Esophagus mucosa (tissue), 1 donor: ENCODE measurements around the gene CHAF1A. TPM values are rescaled to one million over a fixed set of nuclear protein-coding genes. Genes with fewer than 3 reads are reported as not detected.

Experiments
- ATAC-seq: fragments of 200-7000 bp; cut with Tn5 transposase; one replicate; pipeline ENCODE4 v1.9.1; 2020
- total RNA-seq: library from RNA; stranded (reverse); gene quantifications from one replicate; pipeline ENCODE4 v1.2.4, GENCODE V29; 2023
- donor health status: DM: yes; HTN: yes; CAD: no.

Gene CHAF1A
- total RNA-seq, 1 donor from 2014 or later = 17.3 TPM

DNA sequence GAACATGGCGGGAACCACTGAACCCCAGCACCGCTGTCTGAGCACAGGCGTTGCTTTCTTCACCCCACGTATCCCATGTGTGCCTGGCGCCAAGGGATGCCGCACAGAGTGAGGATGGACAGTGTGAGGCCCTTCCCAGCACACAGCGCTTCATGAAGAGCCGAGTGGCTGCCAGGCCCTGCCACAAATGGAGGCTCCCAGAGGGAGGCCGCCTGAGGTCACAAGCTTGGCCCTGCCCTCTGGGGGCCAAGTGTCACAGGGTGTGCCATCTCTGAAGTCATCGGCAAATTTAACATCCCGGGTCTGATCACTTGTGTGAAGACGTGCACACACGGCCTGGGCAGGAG lies 34.7 kb upstream of the CHAF1A start:
- ATAC-seq = no peak

DNA sequence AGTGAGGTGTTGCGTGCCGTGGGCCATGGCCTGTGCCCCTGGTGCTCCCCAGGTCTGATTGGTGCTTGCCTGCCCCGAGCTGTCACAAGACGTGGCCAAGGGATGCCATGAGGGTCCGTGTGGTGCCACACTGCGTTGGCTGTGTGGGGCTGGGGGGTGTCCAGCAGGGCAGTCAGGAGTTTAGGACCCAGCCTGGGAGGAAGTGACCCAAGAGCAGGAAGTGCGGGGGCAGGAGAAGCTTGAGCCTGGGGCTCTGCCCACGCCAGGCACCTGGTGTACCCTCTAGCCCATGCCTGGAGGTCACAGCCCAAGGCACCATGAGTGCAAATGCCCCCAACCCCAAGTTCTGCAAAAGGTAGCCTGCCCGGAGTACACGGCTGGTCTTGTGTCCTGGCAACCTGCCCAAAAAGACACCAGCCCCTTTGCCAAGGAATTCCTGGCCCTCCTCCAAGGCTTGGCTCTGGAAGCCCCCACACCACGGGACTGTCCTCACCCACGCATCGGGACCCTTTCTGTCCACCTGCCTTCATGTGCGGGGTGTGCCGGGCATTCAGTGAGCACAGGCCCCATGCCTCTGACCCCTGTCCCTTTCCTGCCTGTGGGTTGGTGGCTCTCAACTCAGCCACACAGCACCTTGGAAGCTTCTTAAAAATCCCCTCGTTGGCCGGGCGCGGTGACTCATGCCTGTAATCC lies 34.2 kb upstream of the CHAF1A start:
- peak; percentile 3 for ATAC-seq

DNA sequence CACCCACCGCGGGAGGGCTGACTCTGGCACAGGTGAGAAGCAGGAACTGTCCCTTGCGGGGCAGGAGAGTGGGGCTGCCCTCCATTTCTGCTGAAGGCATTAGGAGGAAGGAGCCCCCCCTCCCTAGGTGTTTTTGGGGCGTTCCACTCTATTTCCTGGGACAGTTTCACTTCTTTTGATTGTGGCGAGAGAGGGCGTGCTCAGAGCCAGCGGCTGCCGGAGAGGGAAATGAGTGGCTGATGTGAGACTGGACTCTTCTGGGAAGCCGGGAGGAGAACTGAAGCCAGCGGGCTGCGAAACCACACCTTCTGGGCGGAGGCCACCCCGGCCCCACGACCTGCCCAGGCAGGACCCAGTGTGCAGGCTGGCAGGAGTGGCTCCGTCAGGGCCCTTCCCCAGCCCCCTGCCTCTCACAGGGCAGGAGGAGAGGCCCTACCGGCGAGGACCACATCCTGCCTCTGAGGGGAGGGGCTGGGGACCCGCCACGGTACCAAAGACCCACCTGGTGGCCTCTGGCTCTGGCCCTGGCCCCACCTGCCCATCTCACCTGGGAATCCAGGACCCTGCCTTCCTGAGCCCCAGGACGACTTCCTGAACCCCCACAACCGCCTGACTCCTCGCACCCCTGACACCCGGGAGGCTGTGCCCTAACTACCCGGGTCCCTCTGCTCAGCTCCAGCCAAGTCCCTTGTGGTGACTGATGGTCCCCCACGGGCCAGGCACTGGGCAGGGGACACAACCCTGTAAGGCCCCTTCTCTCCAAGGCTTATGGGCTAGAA lies 33.1 kb upstream of the CHAF1A start:
- peak; percentile 84 for ATAC-seq

DNA sequence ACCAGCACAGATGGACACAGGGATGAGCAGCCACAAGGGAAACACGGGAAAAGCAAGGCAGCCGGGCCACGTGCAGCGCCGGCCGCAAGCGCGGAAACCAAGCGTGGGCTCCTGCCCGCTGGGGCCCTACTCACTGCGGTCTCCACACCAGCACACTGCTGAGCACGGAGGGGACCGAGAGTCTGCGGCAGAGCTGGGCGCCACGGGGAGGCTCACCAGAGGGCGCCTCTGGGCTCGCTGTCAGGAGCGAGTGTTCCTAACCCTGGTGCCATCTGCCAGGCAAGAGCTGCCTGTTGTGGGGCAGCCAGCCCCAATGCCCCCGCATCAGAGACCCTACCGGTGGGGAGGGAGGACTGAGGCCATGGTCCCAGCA lies 32.6 kb upstream of the CHAF1A start:
- ATAC-seq = peak; percentile 42

DNA sequence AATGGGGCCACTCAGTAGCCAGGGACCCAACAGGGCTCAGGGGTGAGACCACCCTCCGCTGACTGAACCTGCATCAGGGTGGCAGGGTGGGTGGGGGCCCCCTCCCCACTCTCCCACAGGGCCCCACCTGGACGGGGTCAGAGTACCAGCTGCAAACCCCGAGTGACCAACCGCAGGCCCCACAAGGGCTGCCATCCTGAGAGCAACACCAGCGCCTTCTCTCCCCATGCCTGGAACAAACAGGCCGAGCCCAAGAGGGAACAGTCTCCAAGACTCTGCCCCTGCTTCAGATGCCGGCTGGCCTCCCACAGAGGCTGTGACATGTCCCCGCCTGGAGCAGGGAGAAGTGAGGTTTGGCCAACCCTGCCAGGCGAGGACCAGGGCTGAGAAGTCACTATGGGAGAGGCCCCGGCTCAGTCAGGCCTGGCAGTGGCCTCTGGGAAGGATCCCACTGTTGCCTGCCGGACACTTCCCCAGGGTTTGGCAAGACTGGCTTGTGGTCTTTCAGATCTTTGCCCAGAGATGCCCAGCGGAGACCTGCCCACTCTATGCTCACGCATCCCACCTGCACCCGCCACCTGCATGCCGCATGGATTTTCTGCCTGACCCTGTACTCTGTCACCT lies 31.9 kb upstream of the CHAF1A start:
- ATAC-seq = no peak

DNA sequence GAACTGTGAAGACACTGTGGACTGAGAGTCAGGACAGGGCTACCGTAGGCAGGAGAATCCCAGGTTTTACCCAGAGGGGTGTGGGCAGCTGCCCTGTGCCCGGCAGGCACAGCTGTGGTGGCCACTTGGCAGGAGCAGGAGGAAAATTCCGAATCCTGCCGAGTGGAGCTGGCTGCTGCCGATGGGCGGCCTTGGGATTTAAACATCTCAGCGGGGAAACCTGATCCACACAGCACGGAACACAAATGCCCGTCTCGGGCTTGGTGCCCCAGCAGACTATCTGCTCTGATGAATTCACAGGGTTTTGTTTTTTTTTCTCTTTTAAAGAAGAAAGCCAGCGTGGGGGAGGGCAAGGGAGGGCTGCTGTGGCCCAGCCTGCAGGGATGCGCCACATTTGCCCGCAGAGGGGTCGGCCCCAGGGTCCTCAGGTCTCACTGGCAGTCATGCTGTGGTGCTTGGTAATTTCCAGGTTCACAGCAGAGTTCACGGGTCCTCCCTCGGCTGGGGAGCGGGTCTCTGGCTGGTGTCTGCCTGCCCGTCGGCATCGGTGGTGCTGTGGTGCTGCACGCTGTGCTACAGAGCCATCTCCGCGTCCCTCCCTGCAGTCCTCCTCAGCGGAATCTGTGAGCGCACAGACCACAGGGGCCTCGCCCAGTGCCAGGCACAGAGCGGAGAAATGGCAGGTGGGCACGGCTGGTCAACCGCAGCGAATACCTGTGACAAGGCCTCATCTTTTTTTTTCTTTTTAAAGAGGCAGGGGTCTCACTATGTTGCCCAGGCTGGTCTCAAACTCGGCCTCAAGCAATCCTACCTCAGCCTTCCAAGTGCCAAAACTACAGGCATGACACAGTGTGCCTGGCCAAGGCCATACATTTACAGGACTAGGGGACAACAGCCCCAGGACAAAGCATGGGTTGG lies 30.9 kb upstream of the CHAF1A start:
- ATAC-seq = no peak

DNA sequence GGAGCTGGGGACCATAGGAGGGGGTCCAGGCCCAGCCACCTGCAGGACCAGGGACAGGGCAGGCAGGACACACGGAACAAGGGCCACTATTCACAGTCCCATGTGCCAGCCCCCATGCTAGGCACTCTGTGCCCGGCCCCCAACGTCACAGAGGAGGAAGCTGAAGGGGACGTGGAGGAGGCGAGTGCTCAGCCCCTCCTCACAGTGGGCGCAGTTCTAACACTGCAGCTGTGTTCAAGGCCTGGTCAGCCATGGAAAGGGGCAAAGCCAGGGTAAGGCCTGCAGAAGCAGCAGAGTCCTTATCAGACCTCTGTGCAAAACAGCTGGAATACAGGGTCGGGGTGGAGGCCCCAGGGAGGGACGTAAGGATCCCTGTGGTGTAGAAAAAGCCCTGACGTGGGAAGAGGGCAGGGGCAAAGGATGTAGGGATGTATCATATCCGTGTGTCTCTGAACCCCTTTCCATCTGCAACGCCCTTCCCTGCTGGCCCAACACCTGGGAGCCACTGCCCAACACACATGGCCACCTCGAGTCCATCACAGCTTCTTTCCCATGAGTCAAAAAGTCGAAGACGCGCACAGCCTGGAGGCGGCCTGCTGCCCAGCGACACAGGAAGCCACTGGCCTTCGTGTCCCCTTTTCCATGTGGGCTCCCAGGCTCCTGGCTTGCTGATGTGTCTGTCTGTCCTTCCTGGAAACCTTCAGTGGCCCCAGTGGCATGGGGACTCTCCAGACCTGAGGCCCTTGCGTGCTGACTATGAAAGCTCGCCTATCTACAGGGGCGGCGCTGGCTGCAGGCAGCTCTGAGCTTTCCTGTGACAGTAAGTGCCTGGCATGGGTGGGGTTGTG lies 30.1 kb upstream of the CHAF1A start:
- no peak for ATAC-seq

DNA sequence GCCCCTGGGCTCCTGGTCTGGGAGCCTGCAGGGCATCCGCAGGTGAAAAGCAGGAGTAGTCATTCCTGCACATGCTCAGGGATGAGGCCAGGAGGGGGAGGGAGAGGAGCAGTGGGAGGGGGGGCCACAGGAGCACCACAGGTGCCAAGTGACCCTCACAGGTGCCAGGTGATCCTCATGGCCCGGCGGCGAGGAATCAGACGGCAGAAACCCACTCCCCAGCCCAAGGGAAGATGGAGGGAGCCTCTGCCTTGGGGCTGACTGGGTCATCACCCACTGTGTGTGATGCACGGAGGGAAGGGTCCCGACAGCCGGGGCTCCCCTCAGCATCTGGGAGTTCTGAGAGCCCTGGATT lies 29.4 kb upstream of the CHAF1A start:
- no peak for ATAC-seq

DNA sequence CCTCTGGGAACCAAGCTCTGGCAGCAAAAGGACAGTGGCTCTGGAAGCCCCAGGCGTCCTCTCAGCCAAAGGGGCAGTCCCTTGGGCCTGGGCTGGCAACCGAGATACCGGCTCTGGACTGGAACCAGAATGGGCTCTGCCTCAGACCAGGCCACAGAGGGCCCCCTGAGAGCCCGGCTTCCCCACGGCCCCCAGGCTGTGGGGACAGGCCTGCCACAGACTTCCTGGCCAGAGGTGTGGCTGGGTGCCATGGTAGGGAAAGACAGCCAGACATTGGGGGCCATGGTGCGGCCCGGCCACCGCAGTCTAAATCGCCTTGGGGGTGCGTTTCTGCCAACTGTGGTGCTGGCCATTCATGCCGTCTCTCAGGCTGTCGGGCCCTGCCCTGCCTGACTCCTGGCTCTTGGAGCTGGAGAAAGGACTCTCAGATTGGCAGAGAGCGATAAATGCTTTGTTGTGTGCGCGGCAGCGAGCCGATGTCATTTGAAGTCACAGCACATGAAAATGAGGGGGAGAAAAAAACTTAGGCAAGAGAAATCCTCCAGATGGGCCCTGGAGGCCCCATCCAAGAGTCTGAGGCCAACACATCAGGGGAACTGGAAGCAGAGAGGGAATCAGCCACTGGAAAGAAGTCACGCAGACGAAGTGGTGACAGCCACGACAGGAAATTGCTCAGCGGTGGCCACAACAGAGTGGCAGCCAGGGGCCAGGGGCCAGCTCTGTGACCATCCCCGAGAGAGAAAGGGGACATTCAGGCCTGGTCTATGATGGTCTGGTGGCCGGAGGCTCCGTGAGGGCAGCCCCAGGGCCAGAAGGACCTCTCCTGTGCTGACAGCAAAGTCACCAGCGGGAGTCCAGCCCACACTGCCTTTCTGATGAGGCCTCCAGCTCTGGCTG lies 28.6 kb upstream of the CHAF1A start:
- ATAC-seq = no peak

DNA sequence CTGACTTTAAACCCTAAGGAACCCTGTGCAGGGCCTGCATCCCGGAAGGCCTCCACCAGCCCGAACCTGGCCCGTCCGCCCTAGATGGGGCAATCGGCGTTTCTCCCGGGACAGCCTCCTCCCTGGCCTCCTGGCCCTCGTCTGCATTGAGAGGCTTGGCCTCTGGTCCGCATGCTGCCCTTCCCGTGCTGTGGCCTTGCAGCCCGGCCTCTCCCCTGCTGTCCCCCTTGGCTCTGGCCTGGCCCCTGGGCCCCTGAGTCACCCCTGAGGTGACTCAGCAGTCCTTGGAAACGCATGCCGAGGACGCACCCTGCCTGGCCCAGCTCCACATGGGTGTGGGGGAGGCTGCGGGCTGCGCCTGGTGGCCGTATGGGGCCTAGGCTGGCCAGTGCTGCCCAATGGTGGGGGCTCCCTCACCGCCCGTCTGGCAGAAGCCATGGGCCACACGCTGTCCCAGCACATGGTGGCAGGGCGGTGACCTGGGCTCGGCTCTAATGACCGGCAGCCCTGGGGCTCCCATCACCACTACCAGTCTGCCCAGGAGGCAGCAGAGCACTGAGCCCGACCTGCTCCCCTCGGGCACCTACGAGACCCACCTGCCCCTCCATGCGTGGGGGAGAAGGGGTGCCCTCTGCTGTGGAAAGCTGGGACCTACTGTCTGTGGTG lies 27.8 kb upstream of the CHAF1A start:
- peak; percentile 63 for ATAC-seq

DNA sequence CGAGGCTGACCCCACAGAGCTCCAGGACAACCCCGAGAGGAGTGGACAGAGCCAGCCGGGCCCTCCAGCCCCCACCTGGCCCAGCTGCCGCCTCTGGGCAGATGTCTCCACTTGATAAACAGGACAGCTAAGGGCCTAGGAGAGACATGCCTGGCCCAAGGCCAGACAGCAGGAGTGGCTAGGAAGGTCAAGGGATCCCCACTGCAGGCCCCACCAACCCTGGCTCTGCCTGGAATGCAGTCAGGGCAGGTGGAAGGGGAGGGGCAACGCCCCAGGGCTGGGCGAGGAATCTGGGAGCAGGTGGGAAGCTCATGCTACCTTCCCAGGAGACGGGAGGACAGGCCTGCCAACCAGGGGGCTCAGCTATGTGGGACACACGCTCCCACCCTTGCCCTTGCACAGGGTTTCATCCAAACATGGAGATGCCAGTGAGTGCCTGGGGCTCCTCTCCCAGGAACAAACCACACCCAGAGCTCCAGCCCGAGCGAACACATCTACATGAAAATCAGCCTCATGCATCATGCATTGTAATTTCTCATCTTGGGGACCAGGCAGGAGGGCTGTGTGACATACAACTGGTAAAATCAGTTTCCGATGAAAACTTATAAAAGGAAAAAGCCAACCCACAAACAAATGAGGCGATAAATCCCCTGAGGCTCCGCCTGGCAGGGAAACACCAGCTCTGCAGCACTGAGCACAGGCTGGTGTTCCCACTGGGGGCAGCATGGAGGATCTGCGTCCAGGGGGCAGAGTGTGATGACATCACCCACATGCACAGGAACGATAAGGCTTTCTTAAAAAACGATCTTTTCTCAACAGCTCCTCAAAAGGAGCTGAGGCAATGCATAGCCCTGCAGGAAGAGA lies 27.0 kb upstream of the CHAF1A start:
- peak; percentile 58 for ATAC-seq

DNA sequence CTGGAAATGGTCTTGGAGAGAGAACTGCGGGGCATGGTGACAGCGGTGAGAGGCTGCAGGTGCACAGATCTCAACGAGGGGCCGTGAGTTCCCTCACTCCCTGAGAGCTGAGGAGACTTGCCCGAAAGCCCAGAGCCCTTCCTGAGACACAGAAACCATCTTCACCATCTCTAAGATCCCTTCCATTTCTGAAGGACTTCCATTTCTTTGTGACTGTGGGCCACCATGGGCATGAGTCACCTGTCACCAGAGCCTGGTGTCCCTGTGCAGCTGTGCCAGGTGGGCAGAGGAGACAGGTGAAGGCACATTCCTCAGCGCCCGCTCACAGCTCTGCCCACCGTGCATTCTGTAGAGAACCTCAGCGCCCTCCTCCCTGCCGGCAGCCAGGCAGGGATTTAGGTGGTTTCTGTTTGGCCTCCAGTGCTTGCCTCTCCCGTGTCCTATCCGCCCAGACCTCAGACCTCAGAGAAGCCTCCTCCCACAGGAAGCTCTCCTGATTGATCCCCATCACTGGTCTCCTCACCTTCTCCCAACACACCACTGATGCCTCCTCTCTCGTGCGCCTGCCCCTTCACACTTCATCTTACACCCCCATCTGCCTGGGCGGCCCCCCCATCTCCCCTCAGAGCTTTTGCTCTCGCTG lies 26.3 kb upstream of the CHAF1A start:
- no peak for ATAC-seq

DNA sequence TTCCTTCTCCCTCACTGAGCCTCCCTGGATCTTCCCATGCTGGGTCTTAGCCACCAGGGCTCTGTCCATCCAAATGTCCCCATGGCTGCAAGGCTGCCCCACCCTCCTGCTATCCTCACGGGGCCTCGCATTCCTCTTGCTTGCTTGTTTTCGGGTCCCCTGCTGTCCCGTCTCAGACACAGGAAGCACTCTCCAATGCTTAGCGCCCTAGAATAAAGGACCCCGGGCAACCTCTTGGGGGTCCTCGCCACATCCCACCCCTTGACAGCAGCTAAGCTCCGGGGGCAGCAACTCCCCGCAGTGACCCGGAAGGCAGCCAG lies 25.8 kb upstream of the CHAF1A start:
- no peak for ATAC-seq

DNA sequence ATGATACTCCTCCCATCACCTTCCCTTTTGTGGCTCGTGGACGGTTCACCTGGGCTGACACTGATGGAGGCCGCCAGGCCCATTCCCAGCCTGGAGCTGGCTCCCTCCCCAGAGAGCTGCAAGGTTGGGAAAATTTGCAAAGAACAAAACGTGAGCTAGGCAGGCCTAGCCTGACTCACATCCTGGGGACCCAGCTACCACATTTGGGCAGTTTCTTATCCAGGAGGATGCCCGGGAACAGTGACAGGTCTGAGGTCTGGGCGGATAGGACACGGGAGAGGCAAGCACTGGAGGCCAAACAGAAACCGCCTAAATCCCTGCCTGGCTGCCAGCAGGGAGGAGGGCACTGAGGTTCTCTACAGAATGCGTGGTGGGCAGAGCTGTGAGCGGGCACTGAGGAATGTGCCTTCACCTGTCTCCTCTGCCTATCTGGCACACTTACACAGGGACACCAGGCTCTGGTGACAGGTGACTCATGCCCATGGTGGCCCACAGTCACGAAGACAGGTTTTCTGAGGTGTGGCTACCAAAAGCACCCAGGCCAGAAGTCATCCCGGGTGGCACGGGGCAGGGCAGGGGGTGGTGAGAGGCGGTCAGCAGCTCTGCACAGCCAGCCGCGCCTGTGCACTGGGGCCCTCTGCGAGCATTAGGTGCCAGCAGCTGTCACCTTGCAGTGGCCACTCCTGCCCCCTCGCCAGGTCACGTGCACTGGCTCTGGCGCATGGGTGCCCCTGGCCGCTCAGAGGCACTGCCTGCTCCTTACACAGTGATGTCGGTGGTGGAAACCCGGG lies 25.3 kb upstream of the CHAF1A start:
- peak; percentile 54 for ATAC-seq

DNA sequence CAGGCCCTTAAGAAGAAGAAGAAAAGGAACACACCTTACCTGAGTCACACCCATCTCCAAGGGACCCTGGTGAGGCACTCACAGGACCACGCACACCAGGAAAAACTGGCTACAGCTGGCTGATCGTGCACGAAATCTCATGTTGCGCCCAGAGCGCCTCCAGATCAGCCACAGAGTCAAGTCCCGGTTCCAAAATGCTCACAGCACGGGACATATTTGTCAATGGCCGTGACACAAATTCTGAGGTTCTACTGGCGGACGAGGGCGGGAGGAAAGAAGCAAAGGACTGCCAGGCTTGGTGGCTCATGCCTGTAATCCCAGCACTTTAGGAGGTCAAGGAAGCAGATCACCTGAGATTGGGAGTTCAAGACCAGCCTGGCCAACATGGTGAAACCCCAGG lies 23.6 kb upstream of the CHAF1A start:
- ATAC-seq = peak; percentile 1

DNA sequence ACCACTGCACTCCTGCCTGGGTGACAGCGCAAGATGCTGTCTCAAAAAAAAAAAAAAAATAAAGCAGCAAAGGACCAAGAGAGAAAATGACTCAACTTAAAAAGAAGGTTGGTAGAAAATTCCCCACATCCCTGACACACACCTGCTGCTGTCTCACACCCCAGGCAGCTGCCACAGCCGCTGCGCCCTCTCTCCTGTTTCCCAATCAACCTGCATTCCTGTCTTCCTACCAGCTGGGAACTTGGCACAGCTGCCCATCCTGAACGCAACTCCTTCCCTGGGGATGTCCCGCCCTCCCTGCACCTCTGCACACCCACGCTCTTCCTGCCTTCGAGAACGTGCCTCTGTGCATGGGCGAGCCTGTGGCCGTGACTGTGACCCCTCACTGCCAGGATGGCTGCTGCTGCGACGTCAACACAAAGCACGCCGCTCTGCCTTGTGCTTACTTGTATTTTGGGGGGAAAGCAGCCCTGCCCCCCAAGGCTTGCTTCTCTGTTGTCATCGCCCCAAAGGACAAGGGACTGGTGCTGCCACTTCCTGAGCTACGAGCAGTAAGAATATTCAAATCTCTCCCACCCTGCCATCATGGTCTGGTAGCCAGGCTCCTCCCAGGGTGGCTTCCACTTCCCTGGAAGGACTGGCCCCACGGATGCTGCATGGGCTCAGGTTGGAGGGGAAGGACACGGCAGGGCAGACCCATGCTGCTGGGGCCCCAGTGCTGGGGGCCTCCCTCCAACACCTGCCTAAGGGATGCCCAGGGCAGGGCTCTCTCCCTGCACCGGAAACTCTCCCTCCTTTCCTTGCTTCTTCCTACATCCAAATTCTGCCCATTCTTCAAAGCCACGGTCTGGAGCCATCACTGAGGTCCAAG lies 22.8 kb upstream of the CHAF1A start:
- ATAC-seq = peak; percentile 55

DNA sequence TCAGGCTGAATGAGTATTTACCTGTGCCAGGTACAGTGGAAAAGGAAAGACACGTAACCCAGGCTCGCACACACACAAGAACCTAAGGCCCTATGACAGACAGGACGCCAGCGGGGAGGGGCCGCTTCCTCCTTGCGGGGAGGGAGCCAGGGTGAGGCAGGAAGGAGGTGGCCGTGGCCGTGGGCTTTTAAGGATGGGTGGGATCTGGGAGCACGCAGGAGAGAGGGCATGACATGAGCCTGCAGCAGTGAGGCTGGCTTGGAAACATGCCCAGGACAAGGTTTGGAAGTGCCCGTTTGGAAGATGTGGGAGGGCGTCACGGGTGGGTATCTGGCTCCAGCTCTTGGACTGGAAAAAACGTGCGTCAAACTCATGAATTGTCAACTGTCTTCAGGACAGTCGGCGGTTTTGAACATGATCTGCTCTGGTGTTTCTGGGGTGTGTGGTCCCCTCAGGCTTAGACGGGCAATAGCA lies 22.1 kb upstream of the CHAF1A start:
- ATAC-seq = peak; percentile 51
